HuH-7.5 (cell line): ENCODE results near the gene LCLAT1.
"Not testable (repeated sequence)": the region's sequence is repeated elsewhere in the genome, so short reads cannot be mapped to it uniquely, and the experiment has no call there.

Source experiments
- DNase-seq: peaks from one replicate; pipeline ENCODE4 v3.0.0; 2011; ENCODE audit warnings: low spot score

The LCLAT1 gene

DNA sequence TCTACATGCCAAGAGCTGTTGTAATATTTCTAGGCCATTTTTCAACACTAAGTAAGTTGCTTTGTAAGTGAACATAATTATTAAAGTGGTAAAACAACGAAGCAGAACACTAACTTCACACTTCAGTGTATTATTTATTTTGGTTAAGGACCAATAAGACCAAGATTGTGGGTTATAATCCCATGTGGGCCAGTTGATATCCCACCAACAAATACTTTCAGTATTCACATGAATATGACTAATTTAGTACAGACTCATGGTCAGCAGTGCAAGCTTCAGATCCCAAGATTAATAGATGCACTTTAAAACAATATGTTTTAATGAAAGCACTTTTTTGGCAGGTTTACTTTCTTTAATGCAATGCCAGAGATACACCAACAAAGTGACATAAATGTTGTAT is 154.3 kb downstream of the LCLAT1 start:
- DNase-seq: no peak

DNA sequence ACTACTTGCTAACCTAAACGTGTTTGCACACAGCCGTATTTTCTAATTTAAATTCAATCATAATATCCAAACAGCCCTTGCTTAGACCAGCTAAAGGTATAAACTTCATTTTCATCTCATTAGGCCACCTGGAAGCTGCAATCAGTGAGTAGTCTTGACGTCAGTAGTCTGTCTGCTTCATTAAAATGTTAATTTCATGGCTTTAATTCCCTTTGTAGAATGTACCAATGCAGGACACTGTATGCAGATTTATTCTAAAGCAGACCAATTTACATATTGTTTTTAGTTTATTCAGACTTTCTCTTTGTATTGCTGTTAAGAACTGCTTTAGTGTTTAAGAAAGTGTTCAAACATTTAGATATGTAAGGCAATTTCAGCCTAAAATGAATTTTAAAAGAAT is 158.2 kb downstream of the LCLAT1 start:
- no peak for DNase-seq

DNA sequence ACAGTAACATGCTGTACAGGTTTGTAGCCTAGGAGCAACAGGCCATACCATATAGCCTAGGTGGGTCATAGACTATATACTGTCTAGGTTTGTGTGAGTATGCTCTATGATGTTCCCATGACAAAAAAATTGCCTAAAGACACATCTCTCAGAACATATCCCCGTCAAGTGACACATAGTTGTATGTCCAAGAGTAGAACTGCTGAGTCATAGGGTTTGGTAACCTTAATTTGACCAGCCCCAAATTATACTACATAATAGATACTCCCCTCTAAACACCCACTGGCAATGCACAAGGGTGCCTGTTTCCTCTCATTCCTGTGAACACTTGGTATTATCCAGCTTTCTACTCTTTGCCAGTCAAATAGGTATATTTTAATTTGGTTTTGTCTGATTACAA is 161.6 kb downstream of the LCLAT1 start:
- no peak for DNase-seq

DNA sequence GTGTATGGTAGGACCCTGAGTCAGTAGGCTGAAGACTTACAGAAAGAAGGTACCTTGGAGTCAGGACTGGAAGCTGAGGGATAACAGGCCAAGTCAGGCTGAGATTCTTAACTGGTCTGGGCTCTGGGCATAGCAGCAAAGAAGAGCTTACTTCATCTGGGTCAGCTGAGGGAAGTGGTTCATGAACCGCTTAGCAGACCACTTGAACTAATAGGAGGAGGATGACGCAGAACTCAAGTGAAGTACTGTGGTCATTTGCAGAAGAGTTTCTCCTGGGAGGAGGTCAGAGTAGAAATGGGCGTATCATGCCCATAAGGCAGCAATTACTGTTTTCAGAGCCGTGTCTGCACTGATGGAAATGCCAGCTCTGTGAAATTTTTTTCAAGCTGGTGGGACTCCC is 164.5 kb downstream of the LCLAT1 start:
- no peak for DNase-seq

DNA sequence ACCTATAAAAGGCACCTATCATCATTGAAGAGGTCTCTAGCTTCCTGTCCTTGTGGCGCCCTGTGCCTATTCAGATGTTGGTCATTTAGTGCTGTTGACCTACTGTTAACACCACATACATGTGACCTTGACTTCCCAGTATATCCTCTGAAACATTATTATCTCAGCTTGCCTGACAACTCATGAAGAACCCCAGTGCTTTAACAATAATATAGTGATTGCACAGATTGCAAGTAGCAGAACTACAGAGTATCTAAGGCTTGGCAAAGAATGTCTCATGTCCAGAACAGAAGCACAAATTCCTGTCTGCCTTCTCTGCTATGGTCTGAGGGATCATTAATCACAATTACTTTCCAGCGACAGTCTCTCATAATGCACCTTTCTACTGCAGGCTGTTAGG is 165.3 kb downstream of the LCLAT1 start:
- DNase-seq: no peak

DNA sequence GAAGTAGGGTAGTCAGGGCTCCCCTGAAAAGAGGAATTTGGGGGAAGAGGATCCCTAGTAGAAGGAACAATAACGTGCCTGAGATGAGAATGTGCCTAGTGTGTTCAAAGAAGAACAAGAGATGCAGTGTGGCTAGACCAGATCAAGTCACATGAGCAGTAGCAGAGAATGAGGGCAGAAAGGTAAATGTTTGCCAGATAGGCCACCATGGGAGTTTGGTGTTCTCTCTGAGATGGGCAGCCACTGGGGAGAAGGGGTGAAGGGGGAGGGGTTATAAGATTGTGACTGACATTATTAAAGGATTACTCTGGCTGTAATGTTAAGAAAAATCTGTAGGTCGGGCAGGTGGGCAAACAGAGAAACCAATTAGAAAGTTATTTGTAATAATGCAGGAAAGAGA is 166.0 kb downstream of the LCLAT1 start:
- DNase-seq: no peak

DNA sequence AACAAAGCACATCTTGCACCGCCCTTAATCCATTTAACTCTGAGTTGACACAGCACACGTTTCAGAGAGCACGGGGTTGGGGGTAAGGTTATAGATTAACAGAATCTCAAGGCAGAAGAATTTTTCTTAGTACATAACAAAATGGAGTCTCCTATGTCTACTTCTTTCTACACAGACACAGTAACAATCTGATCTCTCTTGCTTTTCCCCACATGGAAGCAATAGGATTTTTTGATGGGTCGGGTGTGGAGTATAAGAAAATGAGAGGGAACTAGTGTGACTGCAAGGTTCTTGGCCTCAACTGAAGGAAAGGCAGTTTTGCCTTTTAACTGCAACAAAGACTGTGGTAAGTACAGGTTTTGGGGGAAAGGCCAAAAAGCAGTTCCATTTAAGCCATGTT is 167.2 kb downstream of the LCLAT1 start:
- not testable (repeated sequence) for DNase-seq

DNA sequence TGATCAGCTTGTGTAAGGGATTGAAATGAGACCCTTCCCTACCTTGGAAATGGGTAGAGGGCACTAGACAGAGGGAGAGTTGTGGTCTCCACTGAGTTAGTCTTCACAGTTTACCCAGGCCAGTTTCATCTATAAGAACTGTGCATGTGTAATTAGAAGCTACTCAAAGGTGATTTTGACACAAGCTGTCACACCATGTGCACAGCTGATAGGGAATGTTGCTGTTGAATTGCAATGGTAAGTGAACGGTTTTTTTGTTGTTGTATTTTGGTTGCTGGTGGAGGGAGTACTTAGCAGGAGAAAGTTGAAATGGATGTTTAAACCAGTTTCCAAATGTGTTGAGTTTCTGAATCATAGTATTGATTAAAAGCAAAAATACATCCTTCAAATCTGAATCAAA is 168.9 kb downstream of the LCLAT1 start:
- DNase-seq: no peak

DNA sequence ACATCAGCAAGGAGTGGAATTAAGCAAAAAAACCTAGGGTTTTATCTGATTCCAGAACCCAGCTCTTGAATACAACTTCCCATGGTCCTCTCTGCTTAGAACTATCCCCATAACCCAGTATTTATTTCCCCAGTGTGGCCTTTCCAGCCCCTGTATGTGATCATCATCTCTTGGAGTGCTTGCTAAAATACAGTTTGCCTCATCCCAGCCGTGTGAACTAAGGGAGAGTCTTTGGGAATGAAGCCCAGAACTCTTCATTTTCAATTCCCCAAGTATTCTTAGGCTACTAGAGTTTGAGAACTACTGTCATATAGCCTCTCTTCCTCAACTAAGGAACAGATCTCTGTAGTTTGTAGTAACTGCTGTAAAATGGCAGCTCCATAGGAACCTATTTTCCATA is 173.1 kb downstream of the LCLAT1 start:
- DNase-seq: no peak

DNA sequence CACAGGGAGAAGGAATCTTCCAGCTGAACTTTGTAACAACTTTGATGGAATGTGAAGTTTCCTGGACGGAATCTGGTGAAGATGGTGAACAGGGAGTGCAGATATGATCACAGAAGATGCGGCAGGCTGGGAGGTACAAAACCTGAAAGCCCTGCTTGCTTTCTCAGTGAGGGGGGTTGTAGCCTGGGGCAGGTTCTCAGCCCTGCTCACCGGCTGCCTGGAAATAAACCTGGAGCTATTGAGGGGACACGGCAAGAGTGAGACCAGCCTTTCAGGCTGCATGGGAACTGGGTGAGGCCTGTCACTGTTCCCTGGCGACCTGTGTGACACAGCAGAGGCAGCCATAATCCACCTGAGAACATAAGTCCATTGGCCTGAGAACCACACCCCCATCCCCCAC is 174.8 kb downstream of the LCLAT1 start:
- DNase-seq: no peak

DNA sequence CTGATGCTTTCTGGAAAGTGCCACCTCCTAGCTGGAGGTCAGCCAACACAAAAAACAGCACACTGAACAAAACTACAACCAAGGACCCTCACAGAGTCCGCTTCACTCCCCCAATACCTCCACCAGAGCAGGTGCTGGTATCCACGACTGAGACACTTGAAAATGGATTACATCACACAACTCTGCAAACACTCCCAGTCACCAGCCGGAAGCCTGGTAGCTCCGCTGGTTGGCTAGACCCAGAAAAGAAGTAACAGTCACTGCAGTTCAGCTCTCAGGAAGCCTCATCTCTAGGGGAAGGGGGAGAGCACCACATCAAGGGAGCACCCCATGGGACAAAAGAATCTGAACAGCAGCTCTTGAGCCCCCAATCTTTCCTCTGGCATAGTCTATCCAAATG is 175.4 kb downstream of the LCLAT1 start:
- DNase-seq: no peak

DNA sequence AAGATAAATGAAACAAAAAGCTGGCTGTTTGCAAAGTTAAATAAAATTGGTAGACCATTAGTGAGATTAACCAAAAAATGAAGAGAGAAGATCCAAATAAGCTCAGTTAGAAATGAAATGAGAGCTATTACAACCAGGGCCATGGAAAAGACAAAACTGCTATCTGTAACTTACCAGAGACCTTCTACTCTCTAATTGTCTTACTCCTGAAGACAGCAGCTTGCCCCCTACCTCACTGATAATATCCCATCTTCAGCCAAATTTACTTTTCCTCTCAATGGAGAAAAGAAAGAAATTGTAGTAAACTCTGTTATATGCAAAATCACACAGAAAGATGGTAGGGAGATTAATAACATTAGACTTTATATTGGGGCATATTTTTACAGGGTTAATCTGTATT is 178.2 kb downstream of the LCLAT1 start:
- no peak for DNase-seq

DNA sequence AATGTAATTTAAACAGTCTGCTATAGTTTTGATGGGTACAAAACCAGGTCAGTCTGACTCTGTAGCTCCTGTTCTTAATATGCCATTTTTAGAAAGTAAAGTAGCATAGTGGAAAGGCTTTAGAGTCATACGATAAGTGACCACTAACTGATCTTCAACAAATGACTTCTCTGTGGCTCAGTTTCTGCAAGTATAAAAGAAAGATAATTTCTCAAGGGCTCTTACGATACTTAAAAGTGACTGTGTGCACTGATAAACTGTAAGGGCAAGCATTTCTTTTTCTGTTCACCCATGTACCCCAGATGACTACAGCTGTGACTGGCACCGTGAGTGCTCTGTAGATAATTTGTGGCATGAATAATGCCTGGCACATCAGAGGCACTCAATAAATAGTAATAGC is 178.7 kb downstream of the LCLAT1 start:
- DNase-seq: no peak

DNA sequence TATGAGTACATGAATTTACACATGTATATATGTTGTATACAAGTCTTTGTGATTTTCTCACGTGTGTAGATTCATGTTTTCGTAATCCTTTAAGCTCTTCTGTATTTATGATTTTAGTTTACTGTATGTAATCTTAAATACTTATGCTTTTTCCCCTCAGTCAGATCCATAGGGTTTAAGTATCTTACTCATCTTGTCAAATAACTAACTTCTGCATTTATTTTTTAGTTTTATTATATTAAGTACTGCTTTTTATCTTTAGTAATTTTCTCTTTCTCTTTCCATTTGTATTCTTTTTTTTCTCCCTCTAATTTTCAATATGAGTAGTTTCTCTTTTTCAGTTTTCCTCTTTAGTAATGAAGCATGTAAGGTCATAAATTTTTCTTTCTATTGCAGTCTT is 179.4 kb downstream of the LCLAT1 start:
- no peak for DNase-seq

DNA sequence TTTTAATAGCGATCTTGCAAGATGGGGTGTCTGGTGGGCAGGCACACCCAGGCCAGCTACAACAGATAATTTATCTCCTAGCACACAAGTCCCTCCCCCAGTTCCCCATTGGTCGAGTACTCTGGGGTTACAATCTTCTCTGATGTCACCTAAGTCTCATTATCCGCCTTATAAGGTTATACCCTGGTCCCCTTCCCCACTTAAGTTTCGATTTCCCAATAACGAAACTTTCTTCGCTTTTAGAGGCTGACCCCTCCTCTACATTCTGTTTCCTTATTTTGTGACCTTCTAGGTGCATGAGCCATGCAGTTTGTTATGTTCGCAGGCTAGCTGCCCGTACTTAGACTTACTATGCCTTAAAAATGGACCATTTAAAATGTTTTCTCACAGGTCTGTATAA is 180.1 kb downstream of the LCLAT1 start:
- no peak for DNase-seq

DNA sequence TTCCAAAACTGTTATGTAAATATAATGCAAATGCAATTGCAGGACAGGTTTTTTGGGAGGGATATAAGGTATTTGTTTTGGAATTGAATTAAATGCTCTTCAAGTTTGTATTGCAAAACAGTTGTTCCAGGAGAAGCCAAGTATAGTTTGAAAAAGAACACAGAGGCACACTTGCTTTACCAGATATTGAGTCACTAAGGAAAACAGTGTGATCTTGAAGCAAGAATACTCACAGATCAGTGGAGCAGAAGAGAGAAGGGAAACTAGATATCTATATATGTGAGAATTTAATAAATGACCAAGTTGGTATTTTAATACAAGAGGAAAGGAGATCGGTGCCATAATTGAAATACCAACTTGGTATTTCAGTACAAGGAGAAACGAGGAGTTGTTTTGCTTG is 181.3 kb downstream of the LCLAT1 start:
- no peak for DNase-seq

DNA sequence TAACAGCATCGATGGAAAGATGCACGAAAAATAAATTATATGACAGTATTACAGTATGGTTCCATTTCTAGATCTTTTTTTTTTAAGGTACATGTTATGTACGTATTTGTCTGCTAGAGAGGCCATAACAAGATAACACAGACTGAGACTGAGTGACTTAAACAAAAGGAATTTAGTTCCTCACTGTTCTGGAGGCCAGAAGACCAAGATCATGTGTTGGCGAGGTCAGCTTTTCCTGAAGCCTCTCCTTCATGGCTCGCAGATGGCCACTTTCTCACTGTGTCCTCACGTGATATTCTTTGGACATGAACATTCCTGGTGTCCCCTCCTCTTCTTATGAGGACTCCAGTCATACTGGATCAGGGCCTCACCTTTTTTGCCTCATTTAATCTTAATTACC is 182.8 kb downstream of the LCLAT1 start:
- no peak for DNase-seq

DNA sequence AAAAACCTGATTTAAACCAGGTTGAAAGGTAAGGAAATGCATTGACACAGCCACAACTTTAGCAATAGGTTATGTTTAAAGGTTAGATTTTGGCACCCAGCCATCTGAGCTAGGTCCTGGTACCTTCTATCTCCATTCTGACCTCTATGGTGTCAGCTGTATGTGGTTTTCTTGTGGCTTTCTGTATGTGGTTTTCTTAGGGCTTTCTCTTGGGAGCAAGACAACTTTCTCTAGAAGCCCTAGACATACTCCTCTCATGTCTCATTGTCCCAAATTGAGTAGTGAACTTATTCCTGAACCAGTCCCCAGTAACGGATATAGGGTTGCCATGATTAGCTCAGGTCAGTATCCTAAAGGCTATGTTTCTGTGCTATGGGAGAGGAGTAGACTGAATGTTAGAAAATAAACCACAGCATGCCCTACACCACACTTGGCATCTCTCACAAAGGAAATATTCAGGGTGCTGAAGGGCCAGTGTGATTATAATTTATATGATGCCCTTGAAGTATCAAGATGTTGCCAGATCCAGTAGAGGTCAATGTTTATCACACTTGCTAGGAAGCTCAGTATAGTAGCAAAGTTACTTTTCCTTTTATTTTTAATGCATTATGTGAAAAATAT is 184.1 kb downstream of the LCLAT1 start:
- no peak for DNase-seq

DNA sequence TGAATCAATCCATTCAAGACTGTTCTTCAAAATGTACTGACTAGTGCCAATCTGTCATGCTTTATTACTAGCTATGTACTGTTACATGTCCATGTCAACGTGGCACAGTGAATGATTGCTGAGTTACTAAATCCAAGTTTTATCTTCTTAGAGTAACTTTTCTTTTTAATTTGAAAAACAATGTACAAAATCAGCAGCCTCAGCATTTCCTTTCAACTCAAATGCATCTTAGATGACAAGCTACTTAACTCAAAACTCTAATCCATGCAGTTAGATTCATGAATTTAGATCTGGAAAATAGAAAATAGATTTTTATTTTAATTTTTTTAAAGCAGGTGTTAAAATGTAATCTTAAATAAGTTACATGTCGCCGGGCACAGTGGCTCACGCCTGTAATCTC is 186.0 kb downstream of the LCLAT1 start:
- DNase-seq: no peak

DNA sequence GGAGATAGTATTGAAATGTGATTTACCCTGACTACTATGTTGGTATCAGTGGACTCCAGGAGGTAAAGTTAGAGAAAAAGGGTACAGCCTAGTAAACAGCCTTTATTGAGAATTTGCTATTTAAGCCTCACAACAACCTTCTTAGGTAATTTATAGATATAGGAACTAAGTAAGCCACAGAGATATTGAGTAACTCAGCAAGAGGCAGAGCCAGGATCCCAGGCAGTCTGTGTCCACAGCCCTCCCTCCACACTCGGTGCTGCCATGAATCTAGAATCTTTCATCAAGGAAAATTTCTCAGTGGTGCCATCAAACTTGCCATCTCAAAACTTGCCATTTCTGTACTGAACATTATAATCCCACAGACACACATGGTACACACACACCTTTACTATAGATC is 189.3 kb downstream of the LCLAT1 start:
- no peak for DNase-seq

DNA sequence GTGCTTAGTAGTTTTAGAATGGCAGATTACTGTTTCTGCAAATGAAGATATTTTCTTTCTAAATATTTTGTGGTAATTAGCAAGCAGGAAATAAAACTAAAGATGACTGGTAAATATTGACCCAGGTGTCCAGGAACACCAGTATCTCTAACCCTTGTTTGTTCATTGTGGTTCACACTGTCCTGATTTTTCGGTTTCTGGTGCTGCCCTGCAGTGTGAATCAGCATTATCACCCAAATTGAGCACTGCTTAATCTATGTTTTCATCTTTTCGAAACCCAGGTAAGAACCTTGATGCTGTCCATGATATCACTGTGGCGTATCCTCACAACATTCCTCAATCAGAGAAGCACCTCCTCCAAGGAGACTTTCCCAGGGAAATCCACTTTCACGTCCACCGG is 192.8 kb downstream of the LCLAT1 start:
- DNase-seq: no peak

DNA sequence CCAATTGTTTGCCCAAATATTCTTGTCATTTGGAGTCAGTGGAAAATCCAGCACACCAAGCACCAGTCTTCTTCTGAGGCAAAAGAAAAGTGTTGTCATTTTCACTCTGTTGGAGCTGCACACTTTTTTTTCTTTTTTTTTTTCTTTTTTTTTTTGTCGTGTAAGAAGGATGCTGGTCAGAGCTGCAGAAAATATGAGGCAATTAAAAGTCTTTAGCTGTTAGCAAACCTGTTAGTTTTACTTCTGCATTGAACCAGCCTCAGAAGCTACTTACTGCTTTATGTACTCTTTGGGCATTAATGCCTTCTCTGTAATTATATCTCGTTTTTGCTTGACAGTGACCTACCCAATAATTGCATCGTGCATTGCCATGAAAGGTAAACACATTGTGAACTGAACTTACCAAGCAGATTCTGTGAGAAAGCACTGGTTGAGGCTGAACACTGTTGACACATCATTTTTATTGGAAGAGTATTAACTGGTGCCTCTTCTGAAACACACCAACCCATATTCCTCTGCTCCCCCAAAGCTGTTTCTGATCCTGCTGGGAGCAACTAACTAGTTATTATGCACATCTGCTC is 194.8 kb downstream of the LCLAT1 start:
- DNase-seq: no peak

DNA sequence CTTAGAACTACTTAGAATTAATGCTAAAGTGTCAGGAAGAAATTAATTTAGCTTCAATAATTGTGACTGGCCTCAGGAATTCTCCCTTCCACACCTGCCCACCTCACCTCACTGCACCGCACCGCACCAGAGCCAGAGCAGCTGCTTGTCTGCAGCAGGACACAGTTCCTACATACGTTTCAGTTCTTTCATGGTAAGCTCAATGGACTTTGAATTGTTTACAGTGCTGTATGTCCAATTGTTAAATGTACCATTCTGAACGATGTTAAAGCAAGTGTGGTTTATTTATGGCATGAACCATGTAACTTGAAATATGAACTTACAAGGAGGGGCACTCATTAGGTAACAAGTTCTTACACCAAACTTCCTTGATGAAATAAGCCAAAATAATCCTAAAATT is 196.0 kb downstream of the LCLAT1 start:
- DNase-seq: not testable (repeated sequence)

DNA sequence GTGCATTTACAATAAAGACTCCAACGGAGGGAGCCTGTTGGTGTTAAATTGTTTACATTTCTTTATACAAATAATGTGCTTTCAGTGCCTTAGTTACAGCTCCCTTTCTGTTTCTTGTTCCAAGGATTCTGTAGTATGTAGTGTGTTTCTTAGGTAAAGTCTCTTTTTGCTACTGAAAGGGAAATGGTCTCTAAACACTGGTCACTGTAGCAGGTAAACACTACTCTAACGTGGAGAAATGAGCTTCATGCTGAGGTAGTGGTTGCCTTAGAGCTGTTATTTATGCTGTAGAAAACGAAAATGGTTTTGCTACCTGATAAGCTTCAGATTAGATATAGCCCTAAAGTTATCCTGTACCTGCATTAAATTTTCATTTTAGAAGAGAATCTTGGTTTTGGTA is 196.6 kb downstream of the LCLAT1 start:
- no peak for DNase-seq
